ENCODE data around the gene GRB2.

DNA sequence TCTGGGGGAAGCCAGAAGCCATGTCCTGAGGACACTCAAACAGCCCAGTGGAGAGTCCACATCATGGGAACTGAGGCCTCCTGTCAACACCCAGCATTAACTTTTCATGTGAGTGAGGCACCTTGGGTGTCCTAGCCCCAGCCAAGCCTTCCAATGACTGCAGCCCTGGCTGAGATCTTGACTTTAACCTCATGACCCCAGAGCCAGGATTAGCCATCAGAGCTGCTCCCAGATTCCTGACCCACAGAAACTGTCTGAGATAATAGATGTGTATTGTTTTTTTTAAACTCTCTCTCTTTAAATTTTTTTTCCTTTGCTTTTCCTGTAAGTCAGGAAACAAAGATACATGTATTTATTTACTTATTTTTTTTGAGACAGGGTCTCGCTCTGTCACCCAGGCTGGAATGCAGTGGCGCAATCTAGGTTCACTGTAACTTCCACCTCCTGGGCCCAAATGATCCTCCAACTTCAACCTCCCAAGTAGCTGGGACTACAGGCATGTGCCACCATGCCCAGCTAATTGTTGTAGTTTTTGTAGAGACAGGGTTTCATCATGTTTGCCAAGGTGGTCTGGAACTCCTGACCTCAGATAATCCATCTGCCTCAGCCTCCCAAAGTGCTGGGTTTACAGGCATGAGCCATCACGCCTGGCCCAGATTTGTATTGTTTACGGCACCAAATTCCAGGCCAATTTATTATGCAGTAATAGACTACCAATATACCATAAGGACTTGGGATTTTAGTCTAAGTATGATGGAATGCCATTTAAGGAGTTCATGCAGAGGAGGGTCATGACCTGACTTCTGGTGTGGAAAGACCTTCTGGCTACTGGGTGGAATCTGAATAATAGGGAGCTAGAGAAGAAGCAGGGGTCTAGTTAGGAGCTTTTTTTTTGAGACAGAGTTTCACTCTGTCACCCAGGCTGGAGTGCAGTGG, 37.0 kb upstream of the GRB2 start:
- TF ChIP-seq, protein P1, sequence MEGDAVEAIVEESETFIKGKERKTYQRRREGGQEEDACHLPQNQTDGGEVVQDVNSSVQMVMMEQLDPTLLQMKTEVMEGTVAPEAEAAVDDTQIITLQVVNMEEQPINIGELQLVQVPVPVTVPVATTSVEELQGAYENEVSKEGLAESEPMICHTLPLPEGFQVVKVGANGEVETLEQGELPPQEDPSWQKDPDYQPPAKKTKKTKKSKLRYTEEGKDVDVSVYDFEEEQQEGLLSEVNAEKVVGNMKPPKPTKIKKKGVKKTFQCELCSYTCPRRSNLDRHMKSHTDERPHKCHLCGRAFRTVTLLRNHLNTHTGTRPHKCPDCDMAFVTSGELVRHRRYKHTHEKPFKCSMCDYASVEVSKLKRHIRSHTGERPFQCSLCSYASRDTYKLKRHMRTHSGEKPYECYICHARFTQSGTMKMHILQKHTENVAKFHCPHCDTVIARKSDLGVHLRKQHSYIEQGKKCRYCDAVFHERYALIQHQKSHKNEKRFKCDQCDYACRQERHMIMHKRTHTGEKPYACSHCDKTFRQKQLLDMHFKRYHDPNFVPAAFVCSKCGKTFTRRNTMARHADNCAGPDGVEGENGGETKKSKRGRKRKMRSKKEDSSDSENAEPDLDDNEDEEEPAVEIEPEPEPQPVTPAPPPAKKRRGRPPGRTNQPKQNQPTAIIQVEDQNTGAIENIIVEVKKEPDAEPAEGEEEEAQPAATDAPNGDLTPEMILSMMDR (IDR thresholded peaks at IDR 0.05) = no peak
- no peak for TF ChIP-seq POLR2A (IDR thresholded peaks at IDR 0.05)
